ENCODE data around the gene DYNLT2.
"Not testable (repeated sequence)": the region's sequence is repeated elsewhere in the genome, so short reads cannot be mapped to it uniquely, and the experiment has no call there.

Gene DYNLT2

GRCh38 chr6:169701954-169702839 lies 49.2 kb downstream of the DYNLT2 start, which contains the start of the genes C6orf120 and WDR27:
TSS of gene C6orf120 (plus strand) at chr6:169702126. CDS start at chr6:169702460, 334 bp downstream.
TSS of gene WDR27 (minus strand) at chr6:169702029. CDS start at chr6:169689005, 13,024 bp downstream.
- in situ Hi-C loops (cut with MboI; ENCODE audit: low sequenced_read_pairs): no loop called here

GRCh38 chr6:169701311-169701953 lies 49.9 kb downstream of the DYNLT2 start:
- in situ Hi-C loops (cut with MboI; ENCODE audit: low sequenced_read_pairs): no loop called here

- in situ Hi-C loops (cut with MboI; ENCODE audit: low sequenced_read_pairs): no loop called here
These were observed 51.1 kb downstream of the DYNLT2 start for GRCh38 chr6:169700296-169700695.

- in situ Hi-C loops (cut with MboI; ENCODE audit: low sequenced_read_pairs): not testable (repeated sequence)
These were observed 54.3 kb downstream of the DYNLT2 start for GRCh38 chr6:169697115-169697514.

- in situ Hi-C loops (cut with MboI; ENCODE audit: low sequenced_read_pairs): no loop called here
These were observed 56.2 kb downstream of the DYNLT2 start for GRCh38 chr6:169695131-169695530.

GRCh38 chr6:169692516-169692915 lies 58.9 kb downstream of the DYNLT2 start:
- in situ Hi-C loops (cut with MboI; ENCODE audit: low sequenced_read_pairs): no loop called here

GRCh38 chr6:169691260-169691659 lies 60.1 kb downstream of the DYNLT2 start:
- in situ Hi-C loops (cut with MboI; ENCODE audit: low sequenced_read_pairs): no loop called here

All from HL-60/S4 (cell line).